WERI-Rb-1 (cell line): ENCODE data around the gene CUEDC2.
"Not testable (repeated sequence)": the region's sequence is repeated elsewhere in the genome, so short reads cannot be mapped to it uniquely, and the experiment has no call there.

ENCODE experiments used
- DNase-seq: peaks from one replicate; pipeline ENCODE4 v3.0.0-alpha.2; 2020
- H3K27ac ChIP-seq: fragments of 250-450 bp; sonication (Bioruptor Pico); 2 replicates; pipeline ENCODE4 v1.5.1; 2020; ENCODE audit warnings: mild to moderate bottlenecking, moderate library complexity
- H3K27me3 ChIP-seq: fragments of 250-450 bp; sonication (Bioruptor Pico); 2 replicates; pipeline ENCODE4 v1.5.1; 2021; ENCODE audit warnings: mild to moderate bottlenecking, low read depth, moderate library complexity; ENCODE audit not compliant: insufficient read depth, severe bottlenecking
- H3K36me3 ChIP-seq: fragments of 250-450 bp; sonication (Bioruptor Pico); 2 replicates; pipeline ENCODE4 v1.5.1; 2020; ENCODE audit warnings: mild to moderate bottlenecking, moderate library complexity
- H3K4me3 ChIP-seq: 2 replicates; pipeline ENCODE4 v1.5.1; 2011; ENCODE audit warnings: low read depth, mild to moderate bottlenecking, control low read depth, low read length
- H3K9me3 ChIP-seq: fragments of 250-450 bp; sonication (Bioruptor Pico); 2 replicates; pipeline ENCODE4 v1.5.1; 2021; ENCODE audit warnings: mild to moderate bottlenecking, moderate library complexity; ENCODE audit not compliant: severe bottlenecking
- CTCF ChIP-seq: IDR thresholded peaks from 2 replicates; pipeline ENCODE4 v1.5.1; 2011; ENCODE audit warnings: low read depth, mild to moderate bottlenecking, control low read depth, inconsistent platforms, low read length

The CUEDC2 gene

GRCh38 chr10:102458656-102459055 lies 26.3 kb upstream of the CUEDC2 start:
- Histone ChIP-seq H3K36me3 (0 out of 2 replicates have a peak, but pooled peaks cover 3% of the 10 kb centered on the region), H3K27ac (no peak overlapping the region), H3K9me3 (no peaks in the 10 kb centered on the region), H3K27me3 (no peaks in the 10 kb centered on the region), H3K4me3 (no peak overlapping the region)
- DNase-seq, result no peak
- TF ChIP-seq CTCF, result no peak

GRCh38 chr10:102457591-102458150 lies 25.3 kb upstream of the CUEDC2 start:
- Histone ChIP-seq H3K36me3 (peaks cover 8% of the 10 kb centered on the region), H3K9me3 (no peaks in the 10 kb centered on the region), H3K4me3 (no peak overlapping the region), H3K27ac (peak overlapping the region; percentile 93), H3K27me3 (no peaks in the 10 kb centered on the region)
- no peak for TF ChIP-seq CTCF
- no peak for DNase-seq

GRCh38 chr10:102455893-102456471 lies 23.6 kb upstream of the CUEDC2 start:
- H3K9me3 ChIP-seq, result no peaks in the 10 kb centered on the region
- peak; percentile 88 for DNase-seq
- H3K4me3 ChIP-seq, result no peak overlapping the region
- H3K27me3 ChIP-seq, result no peaks in the 10 kb centered on the region
- H3K27ac ChIP-seq, result peak overlapping the region; percentile 93
- peaks cover 15% of the 10 kb centered on the region for H3K36me3 ChIP-seq
- TF ChIP-seq CTCF, result no peak

- not testable (repeated sequence) for H3K9me3 ChIP-seq, H3K27me3 ChIP-seq, H3K4me3 ChIP-seq
- H3K36me3 ChIP-seq, result peaks cover 15% of the 10 kb centered on the region
- peak overlapping the region; percentile 93 for H3K27ac ChIP-seq
- peak; percentile 66 for DNase-seq
Measured at GRCh38 chr10:102454662-102455487, 22.5 kb upstream of the CUEDC2 start.

- no peak for DNase-seq
- Histone ChIP-seq H3K9me3 (no peaks in the 10 kb centered on the region), H3K36me3 (peaks cover 15% of the 10 kb centered on the region), H3K27ac (peak overlapping the region; percentile 93), H3K4me3 (no peak overlapping the region), H3K27me3 (no peaks in the 10 kb centered on the region)
- no peak for TF ChIP-seq CTCF
Measured at GRCh38 chr10:102453502-102453901, 21.1 kb upstream of the CUEDC2 start.

GRCh38 chr10:102452672-102453340 lies 20.4 kb upstream of the CUEDC2 start:
- no peaks in the 10 kb centered on the region for H3K27me3 ChIP-seq
- H3K9me3 ChIP-seq, result no peaks in the 10 kb centered on the region
- peak; percentile 34 for DNase-seq
- H3K4me3 ChIP-seq, result no peak overlapping the region
- TF ChIP-seq CTCF, result no peak
- peak overlapping the region; percentile 93 for H3K27ac ChIP-seq
- H3K36me3 ChIP-seq, result peaks cover 15% of the 10 kb centered on the region
